K562 (cell line): Measurements from ENCODE around the gene IGLON5. TPM values are rescaled to one million over a fixed set of nuclear protein-coding genes. Genes with fewer than 3 reads are reported as not detected.

Experiments
- ATAC-seq: fragments of 200-7000 bp; cut with Tn5 transposase; 3 replicates; pipeline ENCODE4 v1.9.1; 2020; ENCODE audit warnings: moderate library complexity
- BruUV-seq: library from RNA; stranded (reverse); fragments of 400-500 nt; replicated peaks from 2 replicates; lab custom pipeline; 2021; lab: Mats Ljungman, UMichigan
- CTCF ChIA-PET: fragments of 300-600 bp; formaldehyde crosslinking; extraction: SDS; loops from one replicate; lab custom pipeline; 2021; ENCODE audit warnings: low intra/inter-chr PET ratio; lab: Yijun Ruan, JAX
- POLR2A ChIA-PET: fragments of 300-600, 350-650 bp; sonication (Branson Sonifier 250); formaldehyde crosslinking; extraction: SDS; loops from one replicate; lab custom pipeline; 2021; ENCODE audit warnings: antibody characterized with exemption, inconsistent platforms; lab: Yijun Ruan, JAX
- DNase-seq, 4 experiments: peaks; one replicate each; pipeline versions ENCODE4 v3.0.0 to v3.0.0-alpha.2; 2011 to 2018; ENCODE audit warnings: low spot score in 3 of 4, mixed read lengths in 3 of 4; ENCODE audit errors: extremely low read depth in 1 of 4
- FAIRE-seq: peaks from 2 replicates; lab custom pipeline; 2011; peaks lifted over from hg19 to GRCh38; lab: Jason Lieb, UNC
- H2AFZ ChIP-seq: 2 replicates; pipeline ENCODE4 v1.6.0; 2011; ENCODE audit warnings: low read depth, low read length, control low read depth, inconsistent platforms
- H3K27ac ChIP-seq: fragments of 200-600 bp; 3 replicates; pipeline ENCODE4 v1.8.0; 2011; ENCODE audit warnings: low read depth, mild to moderate bottlenecking, control low read depth, inconsistent platforms, low read length, moderate library complexity, mixed read lengths; ENCODE audit errors: extremely low read depth
- H3K27me3 ChIP-seq, 2 experiments: fragments of 300-600 bp in 1 of 2; 2 replicates in 1 of 2; 3 replicates in 1 of 2; pipeline versions ENCODE4 v1.6.0 to v1.8.0; 2011; ENCODE audit warnings: inconsistent platforms in 2 of 2, low read length in 2 of 2, mild to moderate bottlenecking in 1 of 2, mixed read lengths in 1 of 2, moderate library complexity in 1 of 2; ENCODE audit not compliant: control insufficient read depth in 2 of 2, insufficient read depth in 2 of 2
- H3K36me3 ChIP-seq: fragments of 300-600 bp; 3 replicates; pipeline ENCODE4 v1.8.0; 2011; ENCODE audit warnings: mild to moderate bottlenecking, low read length, inconsistent platforms; ENCODE audit not compliant: control insufficient read depth, insufficient read depth
- H3K4me1 ChIP-seq, 2 experiments: fragments of 200-600 bp in 1 of 2; replicated peaks in 1 of 2; 2 replicates in 1 of 2; 3 replicates in 1 of 2; pipeline versions ENCODE4 v1.5.1 to v1.8.0; 2011; ENCODE audit warnings: inconsistent platforms in 2 of 2, low read length in 2 of 2, mild to moderate bottlenecking in 1 of 2, mixed read lengths in 1 of 2, moderate library complexity in 1 of 2; ENCODE audit not compliant: control insufficient read depth in 2 of 2, insufficient read depth in 2 of 2
- H3K4me2 ChIP-seq: 2 replicates; pipeline ENCODE4 v1.6.1; 2011; ENCODE audit warnings: low read length, control low read depth, inconsistent platforms, mixed read lengths; ENCODE audit not compliant: insufficient read depth
- H3K4me3 ChIP-seq: fragments of 200-600 bp; sonication (generic), shearing (Covaris generic); 2 replicates; pipeline ENCODE4 v1.5.1; 2016; ENCODE audit warnings: control low read depth, inconsistent platforms
- H3K79me2 ChIP-seq: fragments of 200-600 bp; 3 replicates; pipeline ENCODE4 v1.8.0; 2011; ENCODE audit warnings: low read length, inconsistent platforms; ENCODE audit not compliant: control insufficient read depth, insufficient read depth
- H3K9ac ChIP-seq, 2 experiments: 2 replicates each; pipeline versions ENCODE4 v1.6.0 to v1.6.1; 2011; ENCODE audit warnings: low read depth in 2 of 2, low read length in 2 of 2, control low read depth in 1 of 2, inconsistent platforms in 1 of 2, mild to moderate bottlenecking in 1 of 2, mixed read lengths in 1 of 2; ENCODE audit not compliant: insufficient read depth in 1 of 2
- H3K9me1 ChIP-seq: one replicate; pipeline ENCODE4 v1.6.0; 2011; ENCODE audit warnings: inconsistent platforms, mild to moderate bottlenecking, low read length, moderate library complexity; ENCODE audit not compliant: control insufficient read depth, insufficient read depth
- H3K9me3 ChIP-seq: replicated peaks from 2 replicates; pipeline ENCODE4 v1.5.1; 2011; ENCODE audit warnings: low read depth, low read length, inconsistent platforms; ENCODE audit not compliant: control insufficient read depth, insufficient read depth
- H4K20me1 ChIP-seq: replicated peaks from 2 replicates; pipeline ENCODE4 v1.6.1; 2011; ENCODE audit warnings: low read length, inconsistent platforms, mixed read lengths; ENCODE audit not compliant: control insufficient read depth, insufficient read depth
- BCOR ChIP-seq: fragments of 450-650 bp; IDR thresholded peaks from 2 replicates; pipeline ENCODE4 v1.6.1; 2016
- BRD4 ChIP-seq: fragments of 200-600 bp; sonication (generic); IDR thresholded peaks from 2 replicates; pipeline ENCODE4 v1.6.1; 2017; ENCODE audit warnings: inconsistent platforms
- HINFP ChIP-seq: fragments of 450-650 bp; conservative IDR thresholded peaks from 2 replicates; pipeline ENCODE4 v1.6.1; 2016; ENCODE audit warnings: missing genetic modification characterization, low read depth, mild to moderate bottlenecking, control low read depth, missing compliant biosample characterization
- KDM2B ChIP-seq: fragments of 250-450 bp; sonication (Bioruptor Pico); IDR thresholded peaks from 2 replicates; pipeline ENCODE4 v1.8.0; 2021; ENCODE audit warnings: mild to moderate bottlenecking, moderate library complexity
- PHB2 ChIP-seq: fragments of 450-650 bp; IDR thresholded peaks from 2 replicates; pipeline ENCODE4 v1.6.1; 2017; ENCODE audit warnings: low read depth
- PHF20 ChIP-seq: fragments of 450-650 bp; IDR thresholded peaks from 2 replicates; pipeline ENCODE4 v1.6.1; 2018; ENCODE audit not compliant: partially characterized antibody
- TAF1 ChIP-seq: IDR thresholded peaks from 2 replicates; pipeline ENCODE4 v1.6.1; 2011; ENCODE audit warnings: mild to moderate bottlenecking, low read length, moderate library complexity; ENCODE audit not compliant: insufficient read depth, control insufficient read depth, severe bottlenecking; ENCODE audit errors: extremely low read depth
- TGIF2 ChIP-seq: sonication (generic); formaldehyde crosslinking; IDR thresholded peaks from 2 replicates; pipeline ENCODE4 v1.8.1; 2022; ENCODE audit warnings: mild to moderate bottlenecking, missing genetic modification reagents, moderate library complexity
- ZNF695 ChIP-seq: fragments of 450-650 bp; formaldehyde crosslinking; IDR thresholded peaks from 2 replicates; pipeline ENCODE4 v1.4.0; 2020; ENCODE audit warnings: mild to moderate bottlenecking, moderate library complexity
- WGBS: fragments of 100-300 bp; shearing (Covaris generic); methylation state at CpG from one replicate; pipeline ENCODE4 v1.1.6; 2016; ENCODE audit warnings: low coverage, mixed read lengths; ENCODE audit not compliant: insufficient coverage; ENCODE audit errors: missing lambda C conversion rate; 5-methylcytosine and 5-hydroxymethylcytosine counted together
- in situ Hi-C: fragments of 300-500 bp; cut with MboI; formaldehyde crosslinking; loops from 4 replicates; pipeline ENCODE4 v1.15.0; 2018; ENCODE audit warnings: inconsistent platforms, mixed read lengths
- intact Hi-C: fragments of 100-400 bp; cut with micrococcal nuclease; formaldehyde crosslinking; loops from 2 replicates; pipeline ENCODE4 v1.14.2; 2022
- polyA plus RNA-seq, 8 experiments: library from polyadenylated mRNA; depleted of rRNA in 4 of 8; stranded (reverse) in 5 of 8; unstranded in 3 of 8; fragments of >200 nt; fragmentation: Nextera tagmentation in 2 of 8; fragmentation: Illumina TruSeq in 1 of 8; extraction: Ambion mirVana in 2 of 8; extraction: Trizol in 1 of 8; gene quantifications; 2 replicates each; pipeline versions ENCODE4 v1.2.1 to v1.2.3, GENCODE V29; 2011 to 2014; ENCODE audit warnings: inconsistent platforms in 1 of 8, missing spikeins in 1 of 8
- total RNA-seq, 7 experiments: library from RNA; depleted of rRNA in 6 of 7; stranded (reverse); fragments of >200 nt in 6 of 7; fragmentation: Illumina TruSeq in 2 of 7; extraction: Trizol in 2 of 7; gene quantifications; 2 replicates each; pipeline versions ENCODE4 v1.2.1 to v1.2.3, GENCODE V29; 2011 to 2021; ENCODE audit warnings: low replicate concordance in 1 of 7
- TF ChIP-seq, protein P1 (sequence below): fragments of 450-650 bp; IDR thresholded peaks from 2 replicates; pipeline ENCODE4 v1.6.1; 2016; ENCODE audit warnings: borderline replicate concordance
- TF ChIP-seq, protein P2 (sequence below): sonication (generic); formaldehyde crosslinking; IDR thresholded peaks from 2 replicates; pipeline ENCODE4 v1.8.0; 2022; ENCODE audit warnings: mild to moderate bottlenecking, low read depth, missing genetic modification reagents
- TF ChIP-seq, protein P3 (sequence below): fragments of 250-450 bp; sonication (Bioruptor Pico); IDR thresholded peaks from 2 replicates; pipeline ENCODE4 v1.8.0; 2021; ENCODE audit warnings: borderline replicate concordance, mild to moderate bottlenecking, moderate library complexity; ENCODE audit not compliant: poor library complexity, severe bottlenecking

Gene IGLON5
- total and polyA plus RNA-seq, 9 of the 15 experiments (the other 6 are each of a cell fraction or from before 2014, with no cell fraction given): 0.03 to 0.22 (median 0.14) TPM; not detected in 2

GRCh38 chr19:51316688-51317087, 5.2 kb downstream of the IGLON5 start:
- intact Hi-C loops (no loop called here), in situ Hi-C loops (no loop called here)
- 6% methylated on average over 4 of the region's 8 CpGs for WGBS
- no peak overlapping the region for H2AFZ ChIP-seq
- no peaks in the 10 kb centered on the region; the same call in 1 of the 2 replicates for H3K9me3 ChIP-seq
- no peaks in the 10 kb centered on the region for H3K9me1 ChIP-seq
- H3K4me3 ChIP-seq: no peak overlapping the region
- no peak overlapping the region for H3K9ac ChIP-seq
- H3K79me2 ChIP-seq: no peaks in the 10 kb centered on the region
- H3K4me2 ChIP-seq: no peak overlapping the region
- DNase-seq: no peak
- peaks cover 0 to 15% of the 10 kb centered on the region in 2 experiments; a peak in 3 of 5 replicates for H3K4me1 ChIP-seq
- H3K27me3 ChIP-seq: peaks cover 9 to 50% of the 10 kb centered on the region in 2 experiments; a peak in 4 of 5 replicates
- ChIA-PET POLR2A (no interaction called here), CTCF (no interaction called here)
- peaks cover 6% of the 10 kb centered on the region; the same call in 1 of the 2 replicates for H4K20me1 ChIP-seq
- FAIRE-seq: no peak
- BruUV-seq: no TSS peak
- no peak for ATAC-seq
- H3K36me3 ChIP-seq: no peaks in the 10 kb centered on the region
- H3K27ac ChIP-seq: no peak overlapping the region
- TF ChIP-seq TAF1 (no peak), TGIF2 (CRISPR knock-in tag) (no peak), PHB2 (no peak), HINFP (tag) (no peak), ZNF695 (CRISPR knock-in tag) (no peak), KDM2B (CRISPR knock-in tag) (no peak), BRD4 (no peak), BCOR (no peak), PHF20 (no peak)
- TF ChIP-seq, protein P1, sequence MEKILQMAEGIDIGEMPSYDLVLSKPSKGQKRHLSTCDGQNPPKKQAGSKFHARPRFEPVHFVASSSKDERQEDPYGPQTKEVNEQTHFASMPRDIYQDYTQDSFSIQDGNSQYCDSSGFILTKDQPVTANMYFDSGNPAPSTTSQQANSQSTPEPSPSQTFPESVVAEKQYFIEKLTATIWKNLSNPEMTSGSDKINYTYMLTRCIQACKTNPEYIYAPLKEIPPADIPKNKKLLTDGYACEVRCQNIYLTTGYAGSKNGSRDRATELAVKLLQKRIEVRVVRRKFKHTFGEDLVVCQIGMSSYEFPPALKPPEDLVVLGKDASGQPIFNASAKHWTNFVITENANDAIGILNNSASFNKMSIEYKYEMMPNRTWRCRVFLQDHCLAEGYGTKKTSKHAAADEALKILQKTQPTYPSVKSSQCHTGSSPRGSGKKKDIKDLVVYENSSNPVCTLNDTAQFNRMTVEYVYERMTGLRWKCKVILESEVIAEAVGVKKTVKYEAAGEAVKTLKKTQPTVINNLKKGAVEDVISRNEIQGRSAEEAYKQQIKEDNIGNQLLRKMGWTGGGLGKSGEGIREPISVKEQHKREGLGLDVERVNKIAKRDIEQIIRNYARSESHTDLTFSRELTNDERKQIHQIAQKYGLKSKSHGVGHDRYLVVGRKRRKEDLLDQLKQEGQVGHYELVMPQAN: no peak
- TF ChIP-seq, protein P2, sequence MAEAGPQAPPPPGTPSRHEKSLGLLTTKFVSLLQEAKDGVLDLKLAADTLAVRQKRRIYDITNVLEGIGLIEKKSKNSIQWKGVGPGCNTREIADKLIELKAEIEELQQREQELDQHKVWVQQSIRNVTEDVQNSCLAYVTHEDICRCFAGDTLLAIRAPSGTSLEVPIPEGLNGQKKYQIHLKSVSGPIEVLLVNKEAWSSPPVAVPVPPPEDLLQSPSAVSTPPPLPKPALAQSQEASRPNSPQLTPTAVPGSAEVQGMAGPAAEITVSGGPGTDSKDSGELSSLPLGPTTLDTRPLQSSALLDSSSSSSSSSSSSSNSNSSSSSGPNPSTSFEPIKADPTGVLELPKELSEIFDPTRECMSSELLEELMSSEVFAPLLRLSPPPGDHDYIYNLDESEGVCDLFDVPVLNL: no peak
- TF ChIP-seq, protein P3, sequence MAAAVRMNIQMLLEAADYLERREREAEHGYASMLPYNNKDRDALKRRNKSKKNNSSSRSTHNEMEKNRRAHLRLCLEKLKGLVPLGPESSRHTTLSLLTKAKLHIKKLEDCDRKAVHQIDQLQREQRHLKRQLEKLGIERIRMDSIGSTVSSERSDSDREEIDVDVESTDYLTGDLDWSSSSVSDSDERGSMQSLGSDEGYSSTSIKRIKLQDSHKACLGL: no peak
